IPS-18c (cell line): ENCODE results near the gene NXPE4.
"Not testable (repeated sequence)": the region's sequence is repeated elsewhere in the genome, so short reads cannot be mapped to it uniquely, and the experiment has no call there.

Experiments used
- H3K4me3 ChIP-seq: 2 replicates; pipeline ENCODE4 v1.7.0; 2013; ENCODE audit warnings: low read depth, mild to moderate bottlenecking, low read length, moderate library complexity; ENCODE audit not compliant: insufficient read depth
- H3K9me3 ChIP-seq: one replicate; pipeline ENCODE4 v1.6.1; 2013; ENCODE audit warnings: mild to moderate bottlenecking, low read length, moderate library complexity; ENCODE audit not compliant: control insufficient read depth, insufficient read depth

The NXPE4 gene

DNA sequence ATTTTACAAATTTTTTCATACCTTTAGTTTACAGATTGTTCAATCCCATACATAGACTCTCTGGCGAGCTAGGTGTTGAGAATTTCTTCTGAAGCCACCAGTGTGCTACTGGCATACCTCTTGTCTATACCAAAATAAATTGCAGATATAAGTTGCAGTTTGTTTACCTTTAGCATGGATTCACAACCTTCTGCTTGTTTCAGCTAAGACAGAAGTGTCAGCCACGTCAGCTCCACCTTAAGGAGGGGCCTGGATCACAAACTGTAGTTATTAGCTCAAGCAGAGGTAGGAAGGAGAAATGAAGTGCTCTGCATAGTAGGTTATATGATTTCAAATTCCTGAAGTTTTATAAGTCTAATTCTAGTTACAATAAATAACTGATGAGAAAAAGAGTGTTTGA is at the start of gene NXPE4:
TSS of gene NXPE4 (minus strand) at position 216 of the 400 bp plus-strand sequence. CDS start 1,027 bp downstream, outside the sequence.
- no peaks in the 10 kb centered on the region for H3K9me3 ChIP-seq

DNA sequence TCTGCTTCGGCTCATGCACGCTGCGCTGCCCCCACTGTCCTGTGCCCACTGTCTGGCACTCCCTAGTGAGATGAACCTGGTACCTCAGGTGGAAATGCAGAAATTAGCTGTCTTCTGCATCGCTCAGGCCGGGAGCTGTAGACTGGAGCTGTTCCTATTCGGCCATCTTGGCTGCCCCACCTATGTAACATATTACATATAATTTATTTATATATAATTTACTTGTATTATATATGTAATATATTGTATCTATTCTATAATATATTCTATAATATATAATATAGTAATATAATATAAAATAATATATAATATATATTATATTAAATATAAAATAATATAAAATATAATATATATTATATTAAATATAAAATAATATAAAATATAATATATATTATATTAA is 43.9 kb upstream of the NXPE4 start:
- not testable (repeated sequence) for H3K4me3 ChIP-seq, H3K9me3 ChIP-seq

More for the DNA sequence above, at the start of gene NXPE4:
- no peak within 1 kb of the TSS for H3K4me3 ChIP-seq

DNA sequence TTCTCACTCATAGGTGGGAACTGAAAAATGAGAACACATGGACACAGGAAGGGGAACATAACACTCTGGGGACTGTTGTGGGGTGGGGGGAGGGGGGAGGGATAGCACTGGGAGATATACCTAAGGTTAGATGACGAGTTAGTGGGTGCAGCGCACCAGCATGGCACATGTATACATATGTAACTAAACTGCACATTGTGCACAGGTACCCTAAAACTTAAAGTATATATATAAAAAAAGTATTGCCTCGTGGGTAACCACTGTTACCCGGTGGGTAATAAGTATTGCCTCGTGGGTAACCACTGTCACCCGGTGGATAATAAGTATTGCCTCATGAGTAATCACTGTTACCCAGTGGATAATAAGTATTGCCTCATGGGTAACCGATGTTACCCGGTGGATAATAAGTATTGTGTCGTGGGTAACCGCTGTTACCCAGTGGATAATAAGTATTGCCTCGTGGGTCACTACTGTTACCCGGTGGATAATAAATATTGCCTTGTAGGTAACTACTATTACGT is 35.9 kb upstream of the NXPE4 start:
- H3K4me3 ChIP-seq, H3K9me3 ChIP-seq: not testable (repeated sequence)

DNA sequence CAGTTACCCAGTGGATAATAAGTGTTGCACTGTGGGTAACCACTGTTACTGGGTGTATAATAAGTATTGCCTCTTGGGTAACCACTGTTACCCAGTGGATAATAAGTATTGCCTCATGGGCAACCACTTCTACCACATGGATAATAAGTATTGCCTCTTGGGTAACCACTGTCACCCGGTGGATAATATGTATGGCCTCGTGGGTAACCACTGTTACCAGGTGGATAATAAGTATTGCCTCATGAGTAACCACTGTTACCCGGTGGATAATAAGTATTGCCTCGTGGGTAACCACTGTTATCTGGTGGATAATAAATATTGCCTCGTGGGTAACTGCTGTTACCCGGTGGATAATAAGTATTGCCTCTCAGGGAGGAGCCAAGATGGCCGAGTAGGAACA is 29.7 kb upstream of the NXPE4 start:
- H3K9me3 ChIP-seq, result peaks cover 13% of the 10 kb centered on the region

DNA sequence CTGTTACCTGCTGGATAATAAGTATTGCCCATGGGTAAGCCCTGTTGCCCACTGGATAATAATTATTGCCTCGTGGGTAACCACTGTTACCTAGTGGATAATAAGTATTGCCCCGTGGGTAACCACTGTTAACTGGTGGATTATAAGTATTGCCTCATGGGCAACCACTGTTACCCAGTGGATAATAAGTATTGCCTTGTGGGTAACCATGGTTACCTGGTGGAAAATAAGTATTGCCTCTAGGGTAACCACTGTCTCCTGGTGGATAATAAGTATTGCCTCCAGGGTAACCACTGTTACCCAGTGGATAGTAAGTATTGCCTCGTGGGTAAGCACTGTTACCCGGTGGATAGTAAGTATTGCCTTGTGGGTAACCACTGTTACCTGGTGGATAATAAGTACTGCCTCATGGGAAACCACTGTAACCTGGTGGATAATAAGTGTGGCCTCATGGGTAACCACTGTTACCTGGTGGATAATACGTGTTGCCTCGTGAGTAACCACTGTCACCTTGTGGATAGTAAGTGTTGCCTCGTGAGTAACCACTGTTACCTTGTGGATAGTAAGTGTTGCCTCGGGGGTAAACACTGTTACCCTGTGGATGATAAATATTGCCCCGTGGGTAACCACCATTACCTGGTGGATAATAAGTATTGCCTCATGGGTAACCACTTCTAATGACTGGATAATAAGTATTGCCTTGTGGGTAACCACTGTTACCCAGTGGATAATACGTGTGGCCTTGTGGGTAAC is 29.0 kb upstream of the NXPE4 start:
- peaks cover 13% of the 10 kb centered on the region for H3K9me3 ChIP-seq
- H3K4me3 ChIP-seq, result no peak overlapping the region

More for the DNA sequence above, 29.7 kb upstream of the NXPE4 start:
- H3K4me3 ChIP-seq, result 0 out of 2 replicates have a peak overlapping the region, but pooled peaks have one; percentile 15

DNA sequence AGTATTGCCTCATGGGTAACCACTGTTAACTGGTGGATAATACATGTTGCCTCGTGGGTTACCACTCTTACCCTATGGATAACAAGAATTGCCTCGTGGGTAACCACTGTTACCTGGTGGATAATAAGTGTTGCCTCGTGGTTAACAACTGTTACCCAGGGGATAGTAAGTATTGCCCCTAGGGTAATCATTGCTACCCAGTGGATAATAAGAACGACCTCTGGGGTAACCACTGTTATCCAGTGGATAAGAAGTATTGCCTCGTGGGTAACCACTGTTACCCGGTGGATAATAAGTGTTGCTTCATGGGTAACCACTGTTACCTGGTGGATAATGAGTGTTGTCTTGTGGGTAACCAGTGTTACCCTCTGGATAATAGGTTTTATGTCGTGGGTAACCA is 28.1 kb upstream of the NXPE4 start:
- H3K4me3 ChIP-seq, result no peak overlapping the region
- H3K9me3 ChIP-seq, result peaks cover 13% of the 10 kb centered on the region

DNA sequence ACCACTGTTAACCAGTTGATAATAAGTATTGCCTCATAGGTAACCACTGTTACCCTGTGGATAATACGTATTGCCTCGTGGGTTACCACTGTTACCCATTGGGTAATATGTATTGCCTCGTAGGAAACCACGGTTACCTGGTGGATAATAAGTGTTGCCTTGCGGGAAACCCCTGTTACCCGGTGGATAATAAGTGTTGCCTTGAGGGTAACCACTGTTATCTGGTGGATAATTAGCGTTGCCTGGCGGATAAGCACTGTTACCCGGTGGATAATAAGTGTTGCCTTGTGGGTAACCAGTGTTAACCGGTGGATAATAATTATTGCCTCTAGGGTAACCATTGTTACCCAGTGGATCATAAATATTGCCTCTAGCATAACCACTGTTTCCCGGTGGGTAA is 27.3 kb upstream of the NXPE4 start:
- no peak overlapping the region for H3K4me3 ChIP-seq
- peaks cover 16% of the 10 kb centered on the region for H3K9me3 ChIP-seq

DNA sequence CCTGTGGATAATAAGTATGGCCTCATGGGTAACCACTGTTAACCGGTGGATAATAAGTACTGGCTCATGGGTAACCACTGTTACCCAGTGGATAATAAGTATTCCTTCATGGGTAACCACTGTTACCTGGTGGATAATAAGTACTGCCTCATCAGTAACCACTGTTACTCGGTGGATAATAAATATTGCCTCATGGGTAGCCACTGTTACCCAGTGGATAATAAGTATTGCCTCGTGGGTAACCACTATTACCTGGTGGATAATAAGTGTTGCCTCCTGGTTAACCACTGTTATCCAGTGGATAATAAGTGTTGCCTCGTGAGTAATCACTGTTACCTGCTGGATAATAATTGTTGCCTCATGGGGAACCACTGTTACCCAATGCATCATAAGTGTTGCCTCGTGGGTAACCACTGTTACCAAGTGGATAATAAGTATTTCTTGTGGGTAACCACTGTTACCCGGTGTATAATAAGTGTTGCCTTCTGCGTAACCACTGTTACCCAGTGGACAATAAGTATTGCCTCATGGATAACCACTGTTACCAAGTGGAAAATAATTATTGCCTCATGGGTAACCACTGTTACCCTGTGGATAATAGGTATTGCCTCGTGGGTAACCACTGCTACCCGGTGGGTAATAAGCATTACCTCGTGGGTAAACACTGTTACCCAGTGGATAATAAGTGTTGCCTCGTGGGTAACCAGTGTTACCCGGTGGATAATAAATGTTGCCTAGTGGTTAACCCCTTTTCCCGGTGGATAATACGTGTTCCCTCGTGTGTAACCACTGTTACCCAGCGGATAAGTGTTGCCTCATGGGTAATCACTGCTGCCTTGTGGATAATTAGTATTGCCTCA is 26.6 kb upstream of the NXPE4 start:
- Histone ChIP-seq H3K4me3 (no peak overlapping the region), H3K9me3 (peaks cover 16% of the 10 kb centered on the region)

DNA sequence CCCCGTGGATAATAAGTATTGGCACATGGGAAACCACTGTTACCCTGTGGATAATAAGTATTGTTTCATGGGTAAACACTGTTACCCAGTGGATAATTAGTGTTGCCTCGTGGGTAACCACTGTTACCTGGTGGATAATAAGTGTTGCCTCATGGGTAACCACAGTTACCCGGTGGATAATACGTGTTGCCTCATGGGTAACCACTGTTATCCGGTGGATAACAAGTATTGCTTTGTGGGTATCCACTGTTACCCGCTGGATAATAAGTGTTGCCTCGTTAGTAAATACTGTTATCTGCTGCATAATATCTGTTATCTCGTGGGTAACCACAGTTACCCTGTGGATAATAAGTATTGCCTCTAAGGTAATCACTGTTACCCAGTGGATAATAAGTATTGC is 25.5 kb upstream of the NXPE4 start:
- H3K4me3 ChIP-seq, result no peak overlapping the region
- peaks cover 16% of the 10 kb centered on the region for H3K9me3 ChIP-seq

DNA sequence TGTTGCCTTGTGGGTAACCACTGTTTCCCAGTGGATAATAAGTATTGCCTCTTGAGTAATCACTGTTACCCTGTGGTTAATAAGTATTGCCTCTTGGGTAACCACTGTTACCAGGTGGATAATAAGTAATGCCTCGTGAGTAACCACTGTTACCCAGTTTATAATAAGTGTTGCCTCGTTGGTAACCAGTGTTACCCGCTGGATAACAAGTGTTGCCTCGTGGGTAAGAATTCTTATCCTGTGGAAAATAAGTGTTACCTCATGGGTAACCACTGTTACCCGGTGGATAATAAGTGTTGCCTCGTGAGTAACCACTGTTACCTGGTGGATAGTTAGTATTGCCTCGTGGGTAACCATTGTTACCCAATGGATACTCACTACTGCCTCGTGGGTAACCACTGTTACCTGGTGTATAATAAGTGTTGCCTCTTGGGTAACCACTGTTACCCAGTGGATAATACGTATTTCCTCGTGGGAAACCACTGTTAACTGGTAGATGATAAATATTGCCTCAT is 24.1 kb upstream of the NXPE4 start:
- Histone ChIP-seq H3K9me3 (peaks cover 8% of the 10 kb centered on the region), H3K4me3 (no peak overlapping the region; the same call in 1 of the 2 replicates)

DNA sequence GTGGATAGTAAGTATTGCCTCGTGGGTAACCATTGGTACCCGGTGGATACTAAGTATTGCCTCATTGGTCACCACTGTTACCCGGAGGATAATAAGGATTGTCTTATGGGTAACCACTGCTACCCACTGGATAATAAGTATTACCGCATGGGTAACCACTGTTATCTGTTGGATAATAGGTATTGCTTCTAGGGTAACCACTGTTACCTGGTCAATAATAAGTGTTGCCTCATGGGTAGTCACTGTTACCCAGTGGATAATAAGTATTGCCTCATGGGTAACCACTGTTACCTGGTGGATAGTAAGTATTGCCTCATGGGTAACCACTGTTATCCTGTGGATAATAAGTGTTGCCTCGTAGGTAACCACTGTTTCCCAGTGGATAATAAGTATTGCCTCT is 22.6 kb upstream of the NXPE4 start:
- Histone ChIP-seq H3K4me3 (no peak overlapping the region), H3K9me3 (peaks cover 4% of the 10 kb centered on the region)

DNA sequence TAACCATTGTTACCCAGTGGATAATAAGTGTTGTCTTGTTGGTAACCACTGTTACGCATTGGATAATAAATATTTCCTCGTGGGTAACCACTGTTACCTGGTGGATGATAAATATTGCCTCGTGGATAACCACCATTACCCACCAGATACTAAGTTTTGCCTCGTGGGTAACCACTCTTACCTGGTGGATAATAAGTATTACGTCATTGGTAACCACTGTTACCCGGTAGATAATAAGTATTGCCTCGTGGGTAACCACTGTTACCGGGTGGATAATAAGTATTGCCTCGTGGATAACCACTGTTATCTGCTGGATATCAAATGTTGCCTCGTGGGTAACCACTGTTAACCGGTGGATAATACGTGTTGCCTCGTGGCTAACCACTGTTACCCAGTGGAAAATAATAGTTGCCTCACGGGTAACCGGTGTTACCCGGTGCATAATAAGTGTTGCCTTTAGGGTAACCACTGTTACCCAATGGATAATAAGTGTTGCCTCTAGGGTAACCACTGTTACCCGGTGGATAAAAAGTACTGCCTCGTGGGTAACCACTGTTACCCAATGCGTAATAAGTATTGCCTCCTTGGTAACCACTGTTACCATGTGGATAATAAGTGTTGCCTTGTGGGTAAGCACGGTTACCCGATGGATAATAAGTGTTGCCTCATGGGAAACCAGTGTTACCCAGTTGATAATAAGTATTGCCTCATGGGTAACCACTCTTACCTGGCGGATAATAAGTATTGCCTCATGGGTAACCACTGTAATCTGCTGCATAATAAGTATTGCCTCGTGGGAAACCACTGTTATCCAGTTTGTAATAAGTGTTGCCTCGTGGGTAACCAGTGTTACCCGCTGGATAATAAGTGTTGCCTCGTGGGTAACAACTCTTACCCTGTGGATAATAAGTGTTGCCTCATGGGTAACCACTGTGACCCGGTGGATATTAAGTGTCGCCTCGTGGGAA is 21.9 kb upstream of the NXPE4 start:
- Histone ChIP-seq H3K4me3 (no peak overlapping the region; the same call in 1 of the 2 replicates), H3K9me3 (peaks cover 3% of the 10 kb centered on the region)

DNA sequence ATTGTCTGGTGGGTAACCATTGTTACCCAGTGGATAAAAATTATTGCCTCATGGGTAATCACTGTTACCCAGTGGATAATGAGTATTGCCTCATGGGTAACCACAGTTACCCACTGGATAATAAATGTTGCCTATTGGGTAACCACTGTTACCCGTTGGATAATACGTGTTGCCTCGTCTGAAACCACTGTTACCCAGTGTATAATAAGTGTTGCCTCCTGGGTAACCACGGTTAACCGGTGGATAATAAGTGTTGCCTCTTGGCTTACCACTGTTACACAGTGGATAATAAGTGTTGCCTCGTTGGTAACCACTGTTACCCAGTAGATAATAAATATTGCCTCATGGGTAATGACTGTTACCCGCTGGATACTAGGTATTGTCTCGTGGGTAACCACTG is 20.9 kb upstream of the NXPE4 start:
- Histone ChIP-seq H3K4me3 (no peak overlapping the region; the same call in 1 of the 2 replicates), H3K9me3 (peaks cover 2% of the 10 kb centered on the region)

DNA sequence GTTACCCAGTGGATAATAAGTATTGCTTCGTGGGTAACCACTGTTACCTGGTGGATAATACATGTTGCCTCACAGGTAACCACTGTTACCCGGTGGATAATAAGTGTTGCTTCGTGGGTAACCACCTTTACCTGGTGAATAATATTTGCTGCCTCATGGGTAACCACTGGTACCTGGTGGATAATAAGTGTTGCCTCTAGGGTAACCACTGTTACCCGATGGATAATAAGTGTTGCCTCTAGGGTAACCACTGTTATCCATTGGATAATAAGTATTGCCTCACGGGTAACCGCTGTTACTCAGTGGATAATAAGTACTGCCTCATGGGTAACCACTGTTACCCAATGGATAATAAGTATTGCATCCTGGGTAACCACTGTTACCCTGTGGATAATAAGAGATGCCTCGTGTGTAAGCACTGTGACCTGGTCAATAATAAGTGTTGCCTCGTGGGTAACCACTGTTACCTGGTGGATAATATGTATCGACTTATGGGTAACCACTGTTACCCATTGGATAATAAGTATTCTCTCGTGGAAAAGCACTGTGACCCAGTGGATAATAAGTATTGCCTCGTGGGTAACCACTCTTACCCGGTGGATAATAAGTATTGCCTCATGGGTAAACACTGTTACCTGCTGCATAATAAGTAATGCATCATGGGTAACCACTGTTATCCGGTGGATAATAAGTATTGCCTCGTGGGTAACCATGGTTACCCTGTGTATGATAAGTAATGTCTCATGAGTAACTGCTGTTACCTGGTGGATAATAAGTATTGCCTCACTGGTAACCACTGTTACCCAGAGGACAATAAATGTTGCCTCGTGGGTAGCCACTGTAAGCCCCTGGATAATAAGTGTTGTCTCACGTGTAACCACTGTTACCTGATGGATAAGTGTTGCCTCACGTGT is 20.1 kb upstream of the NXPE4 start:
- peaks cover 2% of the 10 kb centered on the region for H3K9me3 ChIP-seq

DNA sequence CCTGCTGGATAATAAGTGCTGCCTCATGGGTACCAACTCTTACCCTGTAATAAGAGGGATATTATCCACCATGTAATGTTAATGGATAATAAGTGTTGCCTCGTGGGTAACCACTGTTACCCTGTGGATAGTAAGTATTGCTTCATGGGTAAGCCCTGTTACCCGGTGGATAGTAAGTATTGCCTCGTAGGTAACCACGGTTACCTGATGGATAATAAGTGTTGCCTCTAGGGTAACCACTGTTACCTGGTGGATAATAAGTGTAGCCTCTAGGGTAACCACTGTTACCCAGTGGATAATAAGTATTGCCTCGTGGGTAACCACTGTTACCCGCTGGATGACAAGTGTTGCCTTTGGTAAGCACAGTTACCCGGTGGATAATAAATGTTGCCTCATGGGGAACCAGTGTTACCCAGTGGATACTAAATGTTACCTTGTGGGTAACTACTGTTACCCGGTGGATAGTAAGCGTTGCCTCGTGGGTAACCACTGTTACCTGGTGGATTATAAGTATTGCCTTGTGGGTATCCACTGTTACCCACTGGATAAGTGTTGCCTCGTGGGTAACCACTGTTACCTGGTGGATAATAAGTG is 18.6 kb upstream of the NXPE4 start:
- Histone ChIP-seq H3K9me3 (peaks cover 2% of the 10 kb centered on the region), H3K4me3 (no peak overlapping the region; the same call in 1 of the 2 replicates)

More for the DNA sequence above, 20.1 kb upstream of the NXPE4 start:
- no peak overlapping the region for H3K4me3 ChIP-seq
